ENCODE results near the gene CLDN18.

DNA sequence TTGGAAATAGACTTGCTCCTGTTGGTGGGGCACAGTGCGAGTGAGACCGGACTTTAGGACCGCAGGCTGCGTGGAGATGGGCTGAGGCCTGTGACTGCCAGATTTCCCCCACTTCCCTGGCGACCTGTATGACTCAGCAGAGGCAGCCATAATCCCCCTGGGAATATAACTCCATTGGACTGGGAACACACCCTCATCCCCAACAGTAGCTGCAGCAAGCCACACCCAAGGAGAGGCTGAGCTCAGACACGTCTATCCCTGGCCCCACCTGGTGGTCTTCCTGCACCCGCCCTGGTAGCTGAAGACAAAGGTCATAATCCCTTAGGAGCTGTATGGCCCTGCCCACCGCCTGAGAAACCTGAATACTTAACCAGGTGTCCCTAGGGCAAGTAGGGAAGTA is 62.8 kb downstream of the CLDN18 start:
- TF ChIP-seq CTCF (IDR thresholded peaks at IDR 0.05) (no peak), POLR2A (IDR thresholded peaks at IDR 0.05) (no peak), EP300 (IDR thresholded peaks at IDR 0.05) (no peak)
